ENCODE data around the gene VAMP4.
"Not testable (repeated sequence)": the region's sequence is repeated elsewhere in the genome, so short reads cannot be mapped to it uniquely, and the experiment has no call there.

VAMP4 gene

GRCh38 chr1:171683870-171684269, 58.0 kb downstream of the VAMP4 start:
- DNase-seq = no peak

- DNase-seq = no peak
Measured at GRCh38 chr1:171680339-171680738, 61.5 kb downstream of the VAMP4 start.

GRCh38 chr1:171676823-171677222, 65.0 kb downstream of the VAMP4 start:
- no peak for DNase-seq

- DNase-seq = no peak
Measured at GRCh38 chr1:171674431-171675405, 67.1 kb downstream of the VAMP4 start.

- DNase-seq = no peak
Measured at GRCh38 chr1:171670739-171671138, 71.1 kb downstream of the VAMP4 start.

GRCh38 chr1:171668372-171668771, 73.5 kb downstream of the VAMP4 start:
- no peak for DNase-seq

- DNase-seq = no peak
Measured at GRCh38 chr1:171666114-171666769, 75.6 kb downstream of the VAMP4 start.

- no peak for DNase-seq
Measured at GRCh38 chr1:171664976-171665375, 76.9 kb downstream of the VAMP4 start.

GRCh38 chr1:171663854-171664575, 77.8 kb downstream of the VAMP4 start:
- no peak for DNase-seq

GRCh38 chr1:171663036-171663853, 78.6 kb downstream of the VAMP4 start:
- no peak for DNase-seq

GRCh38 chr1:171661076-171661650, 80.7 kb downstream of the VAMP4 start:
- DNase-seq = no peak

- not testable (repeated sequence) for DNase-seq
Measured at GRCh38 chr1:171656206-171656605, 85.7 kb downstream of the VAMP4 start.

GRCh38 chr1:171655746-171656116, 86.1 kb downstream of the VAMP4 start:
- DNase-seq = no peak

- DNase-seq = peak; percentile 65
Measured at GRCh38 chr1:171654942-171655745, 86.7 kb downstream of the VAMP4 start.

- DNase-seq = no peak
Measured at GRCh38 chr1:171654201-171654941, 87.5 kb downstream of the VAMP4 start.

- DNase-seq = no peak
Measured at GRCh38 chr1:171653796-171654195, 88.1 kb downstream of the VAMP4 start.

- DNase-seq = no peak
Measured at GRCh38 chr1:171652234-171652822, 89.5 kb downstream of the VAMP4 start, which contains the start of gene MYOC. Gene MYOC, minus strand, starts transcription at chr1:171652688. Its CDS starts 77 bp downstream, at chr1:171652611.
